Measurements from ENCODE around the gene SLC25A23.

Gene SLC25A23

GRCh38 chr19:6396305-6396704, 63.3 kb downstream of the SLC25A23 start:
- no peak for DNase-seq

- no peak for DNase-seq
Measured at GRCh38 chr19:6394831-6395230, 64.8 kb downstream of the SLC25A23 start.

- peak; percentile 70 for DNase-seq
Measured at GRCh38 chr19:6393983-6394412, 65.6 kb downstream of the SLC25A23 start.

GRCh38 chr19:6393074-6393982, 66.3 kb downstream of the SLC25A23 start, which contains the start of gene GTF2F1:
GTF2F1 (minus strand) TSS chr19:6393164; CDS start chr19:6392995, 169 bp downstream.
- DNase-seq = peak; percentile 96

- DNase-seq = no peak
Measured at GRCh38 chr19:6392221-6393073, 67.1 kb downstream of the SLC25A23 start.

All from activated CD8-positive, alpha-beta memory T cell treated with anti-CD3 and anti-CD28 coated beads, Interleukin-2, amount 50 U/mL, for 4 hours (primary cell).